ENCODE results near the gene USP37.

DNA sequence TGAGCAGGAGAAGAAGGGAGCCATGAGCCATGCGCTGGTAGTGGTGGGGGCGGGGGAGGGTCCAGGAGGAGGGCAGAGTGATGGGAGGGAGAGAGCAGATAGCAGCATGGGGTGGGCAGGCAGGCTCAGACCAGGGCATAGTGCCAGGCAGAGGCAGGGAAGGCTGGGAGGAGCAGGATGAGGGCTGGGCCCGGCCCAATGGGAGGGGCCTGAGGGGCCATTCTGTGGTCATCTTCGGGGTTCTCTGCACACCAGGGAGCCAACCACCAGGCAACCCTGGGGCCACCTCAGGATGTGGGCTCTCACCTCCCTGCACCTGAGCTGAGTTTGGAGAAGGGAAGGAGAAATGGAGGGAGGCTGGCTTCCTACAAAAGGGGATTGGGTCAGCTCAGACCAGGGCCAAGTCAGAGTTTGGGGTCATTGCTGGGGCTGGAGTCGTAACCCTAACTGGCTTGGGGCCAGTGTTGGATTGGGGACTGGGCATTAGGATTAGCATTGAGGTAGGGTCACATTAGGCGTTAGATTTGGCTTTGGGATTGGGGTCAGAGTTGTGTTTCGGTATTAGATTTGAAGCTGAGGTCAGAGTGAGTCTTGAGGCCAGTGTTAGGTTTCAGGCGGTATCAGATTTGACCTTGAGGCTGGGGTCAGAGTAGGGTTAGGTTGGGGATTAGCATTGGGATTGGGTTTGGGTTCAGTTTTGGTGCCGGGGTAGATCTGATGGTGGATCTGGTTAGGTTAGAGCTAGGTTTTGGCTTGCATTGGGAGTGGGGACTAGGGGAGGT is 138.0 kb downstream of the USP37 start:
- TF ChIP-seq, protein P1, sequence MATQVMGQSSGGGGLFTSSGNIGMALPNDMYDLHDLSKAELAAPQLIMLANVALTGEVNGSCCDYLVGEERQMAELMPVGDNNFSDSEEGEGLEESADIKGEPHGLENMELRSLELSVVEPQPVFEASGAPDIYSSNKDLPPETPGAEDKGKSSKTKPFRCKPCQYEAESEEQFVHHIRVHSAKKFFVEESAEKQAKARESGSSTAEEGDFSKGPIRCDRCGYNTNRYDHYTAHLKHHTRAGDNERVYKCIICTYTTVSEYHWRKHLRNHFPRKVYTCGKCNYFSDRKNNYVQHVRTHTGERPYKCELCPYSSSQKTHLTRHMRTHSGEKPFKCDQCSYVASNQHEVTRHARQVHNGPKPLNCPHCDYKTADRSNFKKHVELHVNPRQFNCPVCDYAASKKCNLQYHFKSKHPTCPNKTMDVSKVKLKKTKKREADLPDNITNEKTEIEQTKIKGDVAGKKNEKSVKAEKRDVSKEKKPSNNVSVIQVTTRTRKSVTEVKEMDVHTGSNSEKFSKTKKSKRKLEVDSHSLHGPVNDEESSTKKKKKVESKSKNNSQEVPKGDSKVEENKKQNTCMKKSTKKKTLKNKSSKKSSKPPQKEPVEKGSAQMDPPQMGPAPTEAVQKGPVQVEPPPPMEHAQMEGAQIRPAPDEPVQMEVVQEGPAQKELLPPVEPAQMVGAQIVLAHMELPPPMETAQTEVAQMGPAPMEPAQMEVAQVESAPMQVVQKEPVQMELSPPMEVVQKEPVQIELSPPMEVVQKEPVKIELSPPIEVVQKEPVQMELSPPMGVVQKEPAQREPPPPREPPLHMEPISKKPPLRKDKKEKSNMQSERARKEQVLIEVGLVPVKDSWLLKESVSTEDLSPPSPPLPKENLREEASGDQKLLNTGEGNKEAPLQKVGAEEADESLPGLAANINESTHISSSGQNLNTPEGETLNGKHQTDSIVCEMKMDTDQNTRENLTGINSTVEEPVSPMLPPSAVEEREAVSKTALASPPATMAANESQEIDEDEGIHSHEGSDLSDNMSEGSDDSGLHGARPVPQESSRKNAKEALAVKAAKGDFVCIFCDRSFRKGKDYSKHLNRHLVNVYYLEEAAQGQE (IDR thresholded peaks at IDR 0.05; ENCODE audit: insufficient replicate concordance, low read depth), result no peak
- TF ChIP-seq GABPA (IDR thresholded peaks at IDR 0.05; ENCODE audit: low read depth) (no peak), CTCF (IDR thresholded peaks at IDR 0.05; ENCODE audit: insufficient read depth, low read length) (no peak), POLR2AphosphoS5 (IDR thresholded peaks at IDR 0.05; ENCODE audit: low read depth) (no peak), SPI1 (IDR thresholded peaks at IDR 0.05; ENCODE audit: borderline replicate concordance, low read depth) (no peak)

Measured in HL-60 (cell line).